Transverse colon (tissue), 4 donors: ENCODE data around the gene OCRL. TPM values are rescaled to one million over a fixed set of nuclear protein-coding genes. Genes with fewer than 3 reads are reported as not detected.

Source experiments
- DNase-seq: peaks from one replicate; pipeline ENCODE4 v3.0.0-alpha.2; 2019
- H3K27ac ChIP-seq, 4 donors: fragments of 200-600 bp; sonication (generic); 2 replicates each; pipeline ENCODE4 v1.5.1; 2016 to 2018; ENCODE audit warnings: inconsistent platforms in 4 of 4
- H3K27me3 ChIP-seq: fragments of 200-600 bp; sonication (generic); 2 replicates; pipeline ENCODE4 v1.5.1; 2017; ENCODE audit warnings: inconsistent platforms
- H3K36me3 ChIP-seq, 4 donors: fragments of 200-600 bp; sonication (generic); 2 replicates each; pipeline ENCODE4 v1.5.1; 2017 to 2019; ENCODE audit warnings: inconsistent platforms in 4 of 4
- H3K4me1 ChIP-seq, 4 donors: fragments of 200-600 bp; sonication (generic); 2 replicates each; pipeline ENCODE4 v1.5.1; 2017 to 2020; ENCODE audit warnings: inconsistent platforms in 4 of 4
- H3K4me3 ChIP-seq, 4 donors: fragments of 200-600 bp; sonication (generic); 1 replicate in 1 of 4; 2 replicates in 3 of 4; pipeline versions ENCODE4 v1.5.1 to v1.6.1; 2017 to 2019; ENCODE audit warnings: inconsistent platforms in 4 of 4
- H3K9me3 ChIP-seq, 2 donors: fragments of 200-600 bp; sonication (generic); 2 replicates each; pipeline ENCODE4 v1.5.1; 2017 to 2019; ENCODE audit warnings: inconsistent platforms in 2 of 2
- CTCF ChIP-seq, 5 experiments: fragments of 200-600 bp in 3 of 5; fragments of 450-650 bp in 2 of 5; sonication (generic) in 3 of 5; IDR thresholded peaks; 1 replicate in 2 of 5; 2 replicates in 3 of 5; pipeline ENCODE4 v1.5.1; 2016 to 2017; ENCODE audit warnings: antibody characterized with exemption in 5 of 5, inconsistent platforms in 3 of 5, mild to moderate bottlenecking in 2 of 5, moderate library complexity in 1 of 5
- EP300 ChIP-seq: sonication (generic); formaldehyde crosslinking; IDR thresholded peaks from one replicate; pipeline ENCODE4 v1.6.1; 2017; ENCODE audit warnings: antibody characterized with exemption, low read depth
- POLR2A ChIP-seq: fragments of 450-650 bp; IDR thresholded peaks from one replicate; pipeline ENCODE4 v1.6.1; 2016; ENCODE audit warnings: antibody characterized with exemption, mild to moderate bottlenecking, moderate library complexity
- POLR2AphosphoS5 ChIP-seq, 3 donors: sonication (generic); formaldehyde crosslinking; IDR thresholded peaks; one replicate each; pipeline ENCODE4 v1.6.1; 2016; ENCODE audit warnings: antibody characterized with exemption in 3 of 3
- WGBS, 2 donors: methylation state at CpG; one replicate each; pipeline ENCODE4 v1.1.5; 2018; ENCODE audit warnings: low coverage in 1 of 2; 5-methylcytosine and 5-hydroxymethylcytosine counted together
- in situ Hi-C, 4 donors: fragments of 200-750 bp; cut with MboI; loops; one replicate each; pipeline versions ENCODE4 v1.15.0 to v1.15.1; 2017; ENCODE audit warnings: low sequenced_read_pairs in 3 of 4, low pct_ligation_motif_present in 1 of 4, low pct_unique_long_range_greater_than_20kb in 1 of 4
- intact Hi-C: fragments of 100-400 bp; cut with DNase I; formaldehyde crosslinking; loops from one replicate; pipeline ENCODE4 v1.15.1; 2023; ENCODE audit warnings: low total_unique reads
- total RNA-seq, 4 donors: library from RNA; depleted of rRNA; stranded (reverse); fragments of >200 nt; gene quantifications; one replicate each; pipeline ENCODE4 v1.1.0, GENCODE V29; 2016

Gene OCRL
- total RNA-seq, 4 donors from 2014 or later = 14.2 to 27.9 (median 20.0) TPM

GRCh38 chrX:129599499-129599898 is 59.4 kb downstream of the OCRL start:
- WGBS, 2 donors = 66% methylated on average over 5 of the region's 5 CpGs; no CpG with 5 or more reads in 1 of the 2 donors
- no peak overlapping the region for H3K27ac ChIP-seq
- H3K4me3 ChIP-seq = no peak overlapping the region
- H3K9me3 ChIP-seq = no peaks in the 10 kb centered on the region
- H3K36me3 ChIP-seq = no peaks in the 10 kb centered on the region
- intact Hi-C loops = no loop called here
- DNase-seq = no peak
- in situ Hi-C loops = loop anchor here in 1 of 4 donors (25.0 kb wide), 1 partner anchor 463 kb away; no protein-coding TSS in a partner anchor
- H3K27me3 ChIP-seq = no peaks in the 10 kb centered on the region
- H3K4me1 ChIP-seq = peaks cover 0 to 5% (median 2%) of the 10 kb centered on the region in 4 donors
- no peak for TF ChIP-seq CTCF (IDR thresholded peaks at IDR 0.05)
- no peak for TF ChIP-seq EP300
- TF ChIP-seq POLR2A = no peak
- TF ChIP-seq POLR2AphosphoS5 (IDR thresholded peaks at IDR 0.05) = no peak

- DNase-seq = no peak
- TF ChIP-seq POLR2A = no peak
- no peak for TF ChIP-seq CTCF (IDR thresholded peaks at IDR 0.05)
- no peak for TF ChIP-seq POLR2AphosphoS5 (IDR thresholded peaks at IDR 0.05)
- TF ChIP-seq EP300 = no peak
- 75 to 90% methylated on average over 4 to 5 of the region's 5 CpGs for WGBS, 2 donors
- in situ Hi-C loops = loop anchor here (10.0 to 25.0 kb wide), 5 partner anchors 125 to 1312 kb away; partner anchors contain the start of genes ENOX2 (in 1 of the 4) and UTP14A (in 1 of the 4)
- intact Hi-C loops = no loop called here
- no peaks in the 10 kb centered on the region for H3K27me3 ChIP-seq
- peaks cover 0 to 7% (median 2%) of the 10 kb centered on the region in 4 donors for H3K4me1 ChIP-seq
- no peaks in the 10 kb centered on the region for H3K9me3 ChIP-seq
- H3K36me3 ChIP-seq = no peaks in the 10 kb centered on the region
- H3K27ac ChIP-seq = no peak overlapping the region
- no peak overlapping the region for H3K4me3 ChIP-seq
Measured at GRCh38 chrX:129599996-129600395, 59.9 kb downstream of the OCRL start.

GRCh38 chrX:129600981-129601424 is 60.9 kb downstream of the OCRL start:
- intact Hi-C loops = no loop called here
- H3K27ac ChIP-seq = no peak overlapping the region
- H3K9me3 ChIP-seq = no peaks in the 10 kb centered on the region
- no peak overlapping the region for H3K4me3 ChIP-seq
- DNase-seq = no peak
- peak; percentile 36 to 59 (median 41) for TF ChIP-seq CTCF (IDR thresholded peaks at IDR 0.05)
- TF ChIP-seq POLR2AphosphoS5 (IDR thresholded peaks at IDR 0.05) = no peak
- H3K36me3 ChIP-seq = no peaks in the 10 kb centered on the region
- in situ Hi-C loops = loop anchor here (10.0 to 25.0 kb wide), 5 partner anchors 124 to 1311 kb away; partner anchors contain the start of genes ENOX2 (in 1 of the 4) and UTP14A (in 1 of the 4)
- 0 to 33% methylated on average over 1 to 11 of the region's 11 CpGs for WGBS, 2 donors
- H3K4me1 ChIP-seq = peaks cover 0 to 7% (median 2%) of the 10 kb centered on the region in 4 donors
- H3K27me3 ChIP-seq = no peaks in the 10 kb centered on the region

- Histone ChIP-seq H3K36me3 (no peaks in the 10 kb centered on the region), H3K4me3 (no peak overlapping the region), H3K27ac (no peak overlapping the region), H3K4me1 (peaks cover 0 to 11% (median 2%) of the 10 kb centered on the region in 4 donors), H3K9me3 (no peaks in the 10 kb centered on the region), H3K27me3 (no peaks in the 10 kb centered on the region)
- intact Hi-C loops = no loop called here
- DNase-seq = peak; percentile 74
- 0 to 5% methylated on average over 1 to 5 of the region's 5 CpGs for WGBS, 2 donors
- TF ChIP-seq CTCF (IDR thresholded peaks at IDR 0.05) = peak; percentile 66 to 90 (median 75)
- TF ChIP-seq EP300 = no peak
- in situ Hi-C loops = loop anchor here (10.0 to 25.0 kb wide), 5 partner anchors 118 to 1305 kb away; partner anchors contain the start of genes ENOX2 (in 1 of the 4) and UTP14A (in 1 of the 4)
Measured at GRCh38 chrX:129606918-129607317, 66.9 kb downstream of the OCRL start.
